Right lobe of liver (tissue), 4 donors: ENCODE measurements around the gene COL28A1.

Experiments used
- CTCF ChIP-seq, 4 donors: fragments of 200-600 bp in 3 of 4; fragments of 450-650 bp in 1 of 4; IDR thresholded peaks; one replicate each; pipeline versions ENCODE4 v1.5.1 to v1.8.0; 2016 to 2022; ENCODE audit warnings: antibody characterized with exemption in 4 of 4, mild to moderate bottlenecking in 2 of 4
- POLR2A ChIP-seq: fragments of 450-650 bp; IDR thresholded peaks from one replicate; pipeline ENCODE4 v1.6.1; 2017; ENCODE audit warnings: antibody characterized with exemption, mild to moderate bottlenecking
- donor health status: DM: no; HTN: no; CAD: no.
- donor health status: DM: no; HTN: no; CAD: no.
- donor health status: DM: no; HTN: yes; CAD: no.

- TF ChIP-seq POLR2A, result no peak
- TF ChIP-seq CTCF (IDR thresholded peaks at IDR 0.05), result no peak
Measured at GRCh38 chr7:7542251-7542835, 6.7 kb upstream of the COL28A1 start.
